ENCODE measurements around the gene SARDH. TPM values are rescaled to one million over a fixed set of nuclear protein-coding genes. Genes with fewer than 3 reads are reported as not detected.

SARDH gene
- total and polyA plus RNA-seq, 2 donors (not counting 1 experiment from before 2014, with no cell fraction given) = 0.03 to 0.07 TPM

GRCh38 chr9:133769511-133770075 is 31.4 kb upstream of the SARDH start:
- ChIA-PET CTCF (interaction anchor here (2.4 to 2.8 kb wide), 2 partner anchors 13 kb away, joined by 10 to 12 read pairs; no protein-coding TSS in a partner anchor), POLR2A (no interaction called here)
- peaks cover 0 to 21% (median 15%) of the 10 kb centered on the region in 3 donors for H3K9me3 ChIP-seq (ENCODE audit: control extremely low read depth in 1 of 3, control insufficient read depth in 2 of 3, insufficient read depth in 1 of 3, low read length in 2 of 3)
- H3K4me3 ChIP-seq (ENCODE audit: control extremely low read depth in 1 of 5, extremely low read depth in 1 of 5, insufficient read depth in 1 of 5, low read depth in 2 of 5, low read length in 4 of 5) = no peak overlapping the region
- no peak overlapping the region for H2AFZ ChIP-seq (ENCODE audit: insufficient read depth, low read depth, low read length, poor library complexity, severe bottlenecking)
- ATAC-seq (ENCODE audit: low read depth) = no peak
- H3K4me2 ChIP-seq (replicated peaks; ENCODE audit: low read depth, low read length, poor library complexity, severe bottlenecking) = no peak overlapping the region
- H4K20me1 ChIP-seq (ENCODE audit: control insufficient read depth, insufficient read depth, low read length, poor library complexity, severe bottlenecking) = peaks cover 31% of the 10 kb centered on the region
- no peak overlapping the region for H3K9ac ChIP-seq (ENCODE audit: low read length)
- H3K4me1 ChIP-seq (ENCODE audit: control insufficient read depth in 2 of 2, insufficient read depth in 2 of 2, low read length in 2 of 2) = no peaks in the 10 kb centered on the region
- peaks cover 2% of the 10 kb centered on the region for H3K9me3 Mint-ChIP-seq (ENCODE audit: insufficient read depth)
- no peaks in the 10 kb centered on the region for H3K27me3 ChIP-seq (replicated peaks in 1 of 4; ENCODE audit: control extremely low read depth in 1 of 4, control insufficient read depth in 3 of 4, insufficient read depth in 4 of 4, low read length in 3 of 4)
- no peak overlapping the region for H3K27ac Mint-ChIP-seq
- H3K4me3 Mint-ChIP-seq = no peak overlapping the region
- H3K4me1 Mint-ChIP-seq = no peaks in the 10 kb centered on the region
- no peaks in the 10 kb centered on the region for H3K79me2 ChIP-seq (ENCODE audit: control insufficient read depth, insufficient read depth, low read length)
- no peak overlapping the region for H3K27ac ChIP-seq (ENCODE audit: low read length in 2 of 2)
- intact Hi-C loops (cut with micrococcal nuclease) = no loop called here
- H3K27me3 Mint-ChIP-seq = no peaks in the 10 kb centered on the region
- H3K36me3 ChIP-seq (replicated peaks in 1 of 2; ENCODE audit: control extremely low read depth in 1 of 2, control insufficient read depth in 1 of 2, extremely low read depth in 1 of 2, insufficient read depth in 2 of 2, low read length in 1 of 2) = peaks cover 13 to 80% of the 10 kb centered on the region in 2 experiments
- TF ChIP-seq EZH2 (IDR thresholded peaks at IDR 0.05; ENCODE audit: borderline replicate concordance, insufficient read depth, low read depth, low read length, poor library complexity, severe bottlenecking) (no peak), CTCF (IDR thresholded peaks at IDR 0.05) (no peak)
- DNase-seq = no peak
- 95% methylated on average over 17 of the region's 17 CpGs for WGBS (ENCODE audit: insufficient coverage)

GRCh38 chr9:133768859-133769510 is 30.8 kb upstream of the SARDH start:
- Histone ChIP-seq H3K27me3 (replicated peaks in 1 of 4; ENCODE audit: control extremely low read depth in 1 of 4, control insufficient read depth in 3 of 4, insufficient read depth in 4 of 4, low read length in 3 of 4) (no peaks in the 10 kb centered on the region), H3K9me3 (ENCODE audit: control extremely low read depth in 1 of 3, control insufficient read depth in 2 of 3, insufficient read depth in 1 of 3, low read length in 2 of 3) (peaks cover 0 to 21% (median 15%) of the 10 kb centered on the region in 3 donors), H3K79me2 (ENCODE audit: control insufficient read depth, insufficient read depth, low read length) (no peaks in the 10 kb centered on the region), H3K9ac (ENCODE audit: low read length) (no peak overlapping the region), H3K4me2 (replicated peaks; ENCODE audit: low read depth, low read length, poor library complexity, severe bottlenecking) (no peak overlapping the region), H3K4me1 (ENCODE audit: control insufficient read depth in 2 of 2, insufficient read depth in 2 of 2, low read length in 2 of 2) (no peaks in the 10 kb centered on the region), H3K36me3 (replicated peaks in 1 of 2; ENCODE audit: control extremely low read depth in 1 of 2, control insufficient read depth in 1 of 2, extremely low read depth in 1 of 2, insufficient read depth in 2 of 2, low read length in 1 of 2) (peaks cover 13 to 79% of the 10 kb centered on the region in 2 experiments), H3K27ac (ENCODE audit: low read length in 2 of 2) (no peak overlapping the region), H2AFZ (ENCODE audit: insufficient read depth, low read depth, low read length, poor library complexity, severe bottlenecking) (no peak overlapping the region), H3K4me3 (ENCODE audit: control extremely low read depth in 1 of 5, extremely low read depth in 1 of 5, insufficient read depth in 1 of 5, low read depth in 2 of 5, low read length in 4 of 5) (no peak overlapping the region), H4K20me1 (ENCODE audit: control insufficient read depth, insufficient read depth, low read length, poor library complexity, severe bottlenecking) (peaks cover 29% of the 10 kb centered on the region)
- Mint-ChIP-seq H3K27me3 (no peaks in the 10 kb centered on the region), H3K9me3 (ENCODE audit: insufficient read depth) (peaks cover 2% of the 10 kb centered on the region), H3K4me3 (no peak overlapping the region), H3K4me1 (no peaks in the 10 kb centered on the region), H3K27ac (no peak overlapping the region)
- ATAC-seq (ENCODE audit: low read depth) = no peak
- CTCF ChIA-PET = interaction anchor here (2.8 kb wide), 1 partner anchor 13 kb away, joined by 10 read pairs; no protein-coding TSS in a partner anchor
- POLR2A ChIA-PET = no interaction called here
- DNase-seq = no peak
- 95% methylated on average over 12 of the region's 15 CpGs for WGBS (ENCODE audit: insufficient coverage)
- intact Hi-C loops (cut with micrococcal nuclease) = no loop called here
- TF ChIP-seq CTCF (IDR thresholded peaks at IDR 0.05) (no peak), EZH2 (IDR thresholded peaks at IDR 0.05; ENCODE audit: borderline replicate concordance, insufficient read depth, low read depth, low read length, poor library complexity, severe bottlenecking) (no peak)
